Prostate gland (tissue), 2 donors: ENCODE results near the gene IL21R.

Experiments used
- CTCF ChIP-seq, 4 experiments: fragments of 200-600 bp in 2 of 4; fragments of 450-650 bp in 2 of 4; sonication (generic) in 2 of 4; IDR thresholded peaks; 1 replicate in 3 of 4; 2 replicates in 1 of 4; pipeline ENCODE4 v1.5.1; 2016 to 2019; ENCODE audit warnings: antibody characterized with exemption in 4 of 4, mild to moderate bottlenecking in 2 of 4, moderate library complexity in 2 of 4
- POLR2A ChIP-seq: fragments of 450-650 bp; IDR thresholded peaks from one replicate; pipeline ENCODE4 v1.6.1; 2016; ENCODE audit warnings: antibody characterized with exemption, mild to moderate bottlenecking
- POLR2AphosphoS5 ChIP-seq: sonication (generic); formaldehyde crosslinking; IDR thresholded peaks from one replicate; pipeline ENCODE4 v1.6.1; 2017; ENCODE audit warnings: antibody characterized with exemption

- no peak for TF ChIP-seq POLR2A
- no peak for TF ChIP-seq POLR2AphosphoS5
- TF ChIP-seq CTCF (IDR thresholded peaks at IDR 0.05) = no peak
Measured at GRCh38 chr16:27402964-27403600, 1.1 kb downstream of the IL21R start.
